ENCODE results near the gene CHRD.

The CHRD gene

DNA sequence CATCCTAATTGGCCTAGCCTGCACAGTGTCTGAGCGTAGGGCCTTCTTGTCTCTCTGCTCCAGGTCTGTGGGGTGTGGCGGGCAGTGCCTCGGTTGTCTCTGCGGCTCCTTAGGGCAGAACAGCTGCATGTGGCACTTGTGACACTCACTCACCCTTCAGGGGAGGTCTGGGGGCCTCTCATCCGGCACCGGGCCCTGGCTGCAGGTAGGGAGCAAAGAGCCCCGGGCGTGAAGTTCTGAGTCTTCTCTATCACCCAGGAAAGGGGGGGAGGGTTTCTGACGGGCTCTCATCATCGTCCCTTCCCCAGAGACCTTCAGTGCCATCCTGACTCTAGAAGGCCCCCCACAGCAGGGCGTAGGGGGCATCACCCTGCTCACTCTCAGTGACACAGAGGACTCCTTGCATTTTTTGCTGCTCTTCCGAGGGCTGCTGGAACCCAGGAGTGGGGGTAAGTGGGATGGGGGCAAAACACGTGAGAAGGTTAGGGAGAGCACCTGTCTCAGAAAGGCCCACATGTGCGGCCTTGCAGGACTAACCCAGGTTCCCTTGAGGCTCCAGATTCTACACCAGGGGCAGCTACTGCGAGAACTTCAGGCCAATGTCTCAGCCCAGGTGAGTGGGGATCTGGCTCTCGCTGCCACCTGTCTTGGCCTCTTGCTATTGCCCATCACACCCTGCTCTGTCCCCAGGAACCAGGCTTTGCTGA is 2.6 kb downstream of the CHRD start:
- Histone ChIP-seq H3K9ac (ENCODE audit: low read length) (no peak overlapping the region), H2BK12ac (ENCODE audit: low read length in 2 of 2) (no peak overlapping the region), H4K91ac (ENCODE audit: low read length) (no peak overlapping the region), H2BK5ac (ENCODE audit: low read depth, low read length, poor library complexity, severe bottlenecking) (no peak overlapping the region), H3K79me1 (replicated peaks; ENCODE audit: low read length, poor library complexity, severe bottlenecking) (no peaks in the 10 kb centered on the region), H2AK5ac (ENCODE audit: low read length, severe bottlenecking) (no peak overlapping the region), H3K14ac (ENCODE audit: low read length in 2 of 2) (no peak overlapping the region), H4K8ac (ENCODE audit: low read length) (no peak overlapping the region), H2BK120ac (ENCODE audit: low read depth, low read length) (no peak overlapping the region), H3K4me2 (ENCODE audit: low read length, poor library complexity, severe bottlenecking) (no peak overlapping the region), H2AFZ (ENCODE audit: low read depth, low read length) (no peak overlapping the region), H3K4me3 (ENCODE audit: insufficient read depth in 1 of 2, low read depth in 1 of 2, low read length in 2 of 2) (no peak overlapping the region), H3K36me3 (ENCODE audit: control insufficient read depth in 1 of 2, insufficient read depth in 2 of 2, low read depth in 1 of 2, low read length in 2 of 2) (no peaks in the 10 kb centered on the region), H3K27me3 (ENCODE audit: control insufficient read depth in 1 of 2, insufficient read depth in 1 of 2, low read length in 2 of 2) (peaks cover 29 to 76% of the 10 kb centered on the region in 2 experiments), H3K23ac (ENCODE audit: low read length in 2 of 2) (no peak overlapping the region), H3K4me1 (ENCODE audit: control insufficient read depth, insufficient read depth, low read depth, low read length) (peaks cover 22% of the 10 kb centered on the region), H3K18ac (ENCODE audit: low read depth in 1 of 2, low read length in 2 of 2) (no peak overlapping the region), H3K27ac (ENCODE audit: low read length, poor library complexity, severe bottlenecking) (no peak overlapping the region), H2BK15ac (ENCODE audit: low read depth, poor library complexity, severe bottlenecking) (no peak overlapping the region), H3K9me3 (ENCODE audit: control insufficient read depth, low read length) (no peaks in the 10 kb centered on the region), H3K4ac (ENCODE audit: low read depth in 1 of 2, low read length in 2 of 2) (no peak overlapping the region)
- 80% methylated on average over 14 of the region's 16 CpGs for WGBS
- DNase-seq: no peak

DNA sequence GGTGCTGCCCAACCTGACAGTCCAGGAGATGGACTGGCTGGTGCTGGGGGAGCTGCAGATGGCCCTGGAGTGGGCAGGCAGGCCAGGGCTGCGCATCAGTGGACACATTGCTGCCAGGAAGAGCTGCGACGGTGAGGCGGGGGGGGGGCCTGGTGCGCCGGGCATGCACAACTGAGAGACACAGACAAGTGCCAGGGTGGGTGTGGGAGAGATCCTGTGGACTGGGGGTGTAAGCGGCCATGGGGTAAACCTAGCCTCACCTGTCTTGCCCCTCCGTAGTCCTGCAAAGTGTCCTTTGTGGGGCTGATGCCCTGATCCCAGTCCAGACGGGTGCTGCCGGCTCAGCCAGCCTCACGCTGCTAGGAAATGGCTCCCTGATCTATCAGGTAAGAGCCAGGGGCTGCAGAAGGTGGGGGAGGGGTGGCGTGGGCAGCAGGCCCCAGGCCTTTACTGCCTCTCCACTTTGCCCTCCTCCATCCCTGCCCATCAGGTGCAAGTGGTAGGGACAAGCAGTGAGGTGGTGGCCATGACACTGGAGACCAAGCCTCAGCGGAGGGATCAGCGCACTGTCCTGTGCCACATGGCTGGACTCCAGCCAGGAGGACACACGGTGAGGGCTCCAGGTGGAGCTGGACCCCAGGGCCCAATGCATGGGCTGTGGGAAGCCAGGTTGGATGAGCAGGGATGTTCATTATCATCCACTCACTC is 3.3 kb downstream of the CHRD start:
- Histone ChIP-seq H2BK12ac (ENCODE audit: low read length in 2 of 2) (no peak overlapping the region), H3K4ac (ENCODE audit: low read depth in 1 of 2, low read length in 2 of 2) (no peak overlapping the region), H2BK120ac (ENCODE audit: low read depth, low read length) (no peak overlapping the region), H4K91ac (ENCODE audit: low read length) (no peak overlapping the region), H3K27ac (ENCODE audit: low read length, poor library complexity, severe bottlenecking) (no peak overlapping the region), H2AK5ac (ENCODE audit: low read length, severe bottlenecking) (no peak overlapping the region), H3K27me3 (ENCODE audit: control insufficient read depth in 1 of 2, insufficient read depth in 1 of 2, low read length in 2 of 2) (peaks cover 29 to 75% of the 10 kb centered on the region in 2 experiments), H3K4me2 (ENCODE audit: low read length, poor library complexity, severe bottlenecking) (no peak overlapping the region), H3K4me1 (ENCODE audit: control insufficient read depth, insufficient read depth, low read depth, low read length) (peaks cover 22% of the 10 kb centered on the region), H3K9me3 (ENCODE audit: control insufficient read depth, low read length) (no peaks in the 10 kb centered on the region), H3K9ac (ENCODE audit: low read length) (no peak overlapping the region), H3K18ac (ENCODE audit: low read depth in 1 of 2, low read length in 2 of 2) (no peak overlapping the region), H2BK5ac (ENCODE audit: low read depth, low read length, poor library complexity, severe bottlenecking) (no peak overlapping the region), H4K8ac (ENCODE audit: low read length) (no peak overlapping the region), H3K4me3 (ENCODE audit: insufficient read depth in 1 of 2, low read depth in 1 of 2, low read length in 2 of 2) (no peak overlapping the region), H3K14ac (ENCODE audit: low read length in 2 of 2) (no peak overlapping the region), H2AFZ (ENCODE audit: low read depth, low read length) (no peak overlapping the region), H3K36me3 (ENCODE audit: control insufficient read depth in 1 of 2, insufficient read depth in 2 of 2, low read depth in 1 of 2, low read length in 2 of 2) (no peaks in the 10 kb centered on the region), H3K79me1 (replicated peaks; ENCODE audit: low read length, poor library complexity, severe bottlenecking) (no peaks in the 10 kb centered on the region), H2BK15ac (ENCODE audit: low read depth, poor library complexity, severe bottlenecking) (no peak overlapping the region), H3K23ac (ENCODE audit: low read length in 2 of 2) (no peak overlapping the region)
- no peak for DNase-seq
- WGBS: 88% methylated on average over 13 of the region's 15 CpGs

DNA sequence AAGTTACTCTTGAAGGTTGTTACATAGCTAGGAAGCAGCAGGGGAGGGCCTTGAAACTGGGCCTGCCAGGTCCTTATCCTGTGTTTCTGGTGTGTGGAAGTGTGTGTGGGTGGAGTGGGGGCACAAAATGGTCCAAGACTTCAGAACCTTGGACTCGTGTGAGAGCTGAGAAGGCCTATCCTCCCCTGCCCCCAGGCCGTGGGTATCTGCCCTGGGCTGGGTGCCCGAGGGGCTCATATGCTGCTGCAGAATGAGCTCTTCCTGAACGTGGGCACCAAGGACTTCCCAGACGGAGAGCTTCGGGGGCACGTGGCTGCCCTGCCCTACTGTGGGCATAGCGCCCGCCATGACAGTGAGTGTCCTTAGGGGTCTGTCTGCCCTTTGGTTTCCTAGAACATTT is 4.5 kb downstream of the CHRD start:
- Histone ChIP-seq H3K18ac (ENCODE audit: low read depth in 1 of 2, low read length in 2 of 2) (no peak overlapping the region), H3K4me2 (ENCODE audit: low read length, poor library complexity, severe bottlenecking) (no peak overlapping the region), H3K9me3 (ENCODE audit: control insufficient read depth, low read length) (no peaks in the 10 kb centered on the region), H2BK15ac (ENCODE audit: low read depth, poor library complexity, severe bottlenecking) (no peak overlapping the region), H3K79me1 (replicated peaks; ENCODE audit: low read length, poor library complexity, severe bottlenecking) (no peaks in the 10 kb centered on the region), H3K27me3 (ENCODE audit: control insufficient read depth in 1 of 2, insufficient read depth in 1 of 2, low read length in 2 of 2) (peaks cover 19 to 75% of the 10 kb centered on the region in 2 experiments), H3K4ac (ENCODE audit: low read depth in 1 of 2, low read length in 2 of 2) (no peak overlapping the region), H3K9ac (ENCODE audit: low read length) (no peak overlapping the region), H2AK5ac (ENCODE audit: low read length, severe bottlenecking) (no peak overlapping the region), H2BK12ac (ENCODE audit: low read length in 2 of 2) (no peak overlapping the region), H3K4me3 (ENCODE audit: insufficient read depth in 1 of 2, low read depth in 1 of 2, low read length in 2 of 2) (no peak overlapping the region), H3K23ac (ENCODE audit: low read length in 2 of 2) (no peak overlapping the region), H3K4me1 (ENCODE audit: control insufficient read depth, insufficient read depth, low read depth, low read length) (peaks cover 22% of the 10 kb centered on the region), H4K91ac (ENCODE audit: low read length) (no peak overlapping the region), H2BK120ac (ENCODE audit: low read depth, low read length) (no peak overlapping the region), H4K8ac (ENCODE audit: low read length) (no peak overlapping the region), H3K36me3 (ENCODE audit: control insufficient read depth in 1 of 2, insufficient read depth in 2 of 2, low read depth in 1 of 2, low read length in 2 of 2) (no peaks in the 10 kb centered on the region), H3K27ac (ENCODE audit: low read length, poor library complexity, severe bottlenecking) (no peak overlapping the region), H2AFZ (ENCODE audit: low read depth, low read length) (no peak overlapping the region), H3K14ac (ENCODE audit: low read length in 2 of 2) (no peak overlapping the region), H2BK5ac (ENCODE audit: low read depth, low read length, poor library complexity, severe bottlenecking) (no peak overlapping the region)
- 87% methylated on average over 9 of the region's 9 CpGs for WGBS
- no peak for DNase-seq

DNA sequence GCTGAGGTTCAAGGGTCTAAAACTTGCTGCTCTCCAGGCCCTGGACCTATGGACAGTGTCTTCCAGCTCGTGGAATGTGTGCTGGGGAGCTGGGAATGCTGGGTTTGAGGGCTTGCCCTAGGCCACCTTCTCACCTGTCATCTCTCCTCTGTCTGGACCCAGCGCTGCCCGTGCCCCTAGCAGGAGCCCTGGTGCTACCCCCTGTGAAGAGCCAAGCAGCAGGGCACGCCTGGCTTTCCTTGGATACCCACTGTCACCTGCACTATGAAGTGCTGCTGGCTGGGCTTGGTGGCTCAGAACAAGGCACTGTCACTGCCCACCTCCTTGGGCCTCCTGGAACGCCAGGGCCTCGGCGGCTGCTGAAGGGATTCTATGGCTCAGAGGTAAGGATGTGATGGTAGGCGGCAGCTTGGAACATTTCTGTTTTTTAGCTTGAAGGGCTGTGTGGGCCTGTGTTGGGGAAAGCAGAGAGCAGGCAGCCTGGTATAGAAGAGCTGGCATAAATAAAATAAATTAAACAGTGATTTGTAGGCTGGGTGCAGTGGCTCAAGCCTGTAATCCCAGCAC is 5.1 kb downstream of the CHRD start:
- H3K4me2 ChIP-seq (ENCODE audit: low read length, poor library complexity, severe bottlenecking): no peak overlapping the region
- H3K14ac ChIP-seq (ENCODE audit: low read length in 2 of 2): peak overlapping the region in 1 of 2 experiments; percentile 71
- no peak overlapping the region for H3K18ac ChIP-seq (ENCODE audit: low read depth in 1 of 2, low read length in 2 of 2)
- no peak overlapping the region for H3K4ac ChIP-seq (ENCODE audit: low read depth in 1 of 2, low read length in 2 of 2)
- no peak for DNase-seq
- H2BK120ac ChIP-seq (ENCODE audit: low read depth, low read length): no peak overlapping the region
- H3K79me1 ChIP-seq (replicated peaks; ENCODE audit: low read length, poor library complexity, severe bottlenecking): no peaks in the 10 kb centered on the region
- peaks cover 18 to 78% of the 10 kb centered on the region in 2 experiments for H3K27me3 ChIP-seq (ENCODE audit: control insufficient read depth in 1 of 2, insufficient read depth in 1 of 2, low read length in 2 of 2)
- H2BK5ac ChIP-seq (ENCODE audit: low read depth, low read length, poor library complexity, severe bottlenecking): no peak overlapping the region
- 92% methylated on average over 8 of the region's 8 CpGs for WGBS
- no peak overlapping the region for H4K91ac ChIP-seq (ENCODE audit: low read length)
- H2AK5ac ChIP-seq (ENCODE audit: low read length, severe bottlenecking): no peak overlapping the region
- H3K9ac ChIP-seq (ENCODE audit: low read length): no peak overlapping the region
- H3K23ac ChIP-seq (ENCODE audit: low read length in 2 of 2): no peak overlapping the region
- H4K8ac ChIP-seq (ENCODE audit: low read length): no peak overlapping the region
- H3K9me3 ChIP-seq (ENCODE audit: control insufficient read depth, low read length): no peaks in the 10 kb centered on the region
- H3K27ac ChIP-seq (ENCODE audit: low read length, poor library complexity, severe bottlenecking): no peak overlapping the region
- H2AFZ ChIP-seq (ENCODE audit: low read depth, low read length): no peak overlapping the region
- H3K36me3 ChIP-seq (ENCODE audit: control insufficient read depth in 1 of 2, insufficient read depth in 2 of 2, low read depth in 1 of 2, low read length in 2 of 2): no peaks in the 10 kb centered on the region
- H2BK15ac ChIP-seq (ENCODE audit: low read depth, poor library complexity, severe bottlenecking): no peak overlapping the region
- no peak overlapping the region for H3K4me3 ChIP-seq (ENCODE audit: insufficient read depth in 1 of 2, low read depth in 1 of 2, low read length in 2 of 2)
- peaks cover 19% of the 10 kb centered on the region for H3K4me1 ChIP-seq (ENCODE audit: control insufficient read depth, insufficient read depth, low read depth, low read length)
- H2BK12ac ChIP-seq (ENCODE audit: low read length in 2 of 2): no peak overlapping the region

Data from mesenchymal stem cell (in vitro differentiated cells and primary cell).